ENCODE data around the gene MBD2.

GRCh38 chr18:54192900-54193299 is 31.6 kb downstream of the MBD2 start:
- no peak for TF ChIP-seq TAF1 (IDR thresholded peaks at IDR 0.05; ENCODE audit: borderline replicate concordance, low read depth, low read length)
- no peak for TF ChIP-seq POLR2A (IDR thresholded peaks at IDR 0.05; ENCODE audit: low read depth, low read length)
- no peak for TF ChIP-seq POLR2AphosphoS5 (IDR thresholded peaks at IDR 0.05; ENCODE audit: low read depth, low read length)

Data from GM12892 (cell line).